NCI-H446 (cell line): ENCODE results near the gene CAV3.

Experiments used
- DNase-seq, 2 experiments: peaks; one replicate each; lab custom pipeline; 2025; lab: John Stamatoyannopoulos, UW

CAV3 gene

GRCh38 chr3:8794247-8794646 lies 60.6 kb downstream of the CAV3 start:
- no peak for DNase-seq
